Neutrophil (primary cell): ENCODE results near the gene C1orf35.

Experiments
- H3K27ac ChIP-seq: fragments of 200-600 bp; sonication (generic); 2 replicates; pipeline ENCODE4 v1.5.1; 2016; ENCODE audit warnings: mild to moderate bottlenecking, moderate library complexity
- H3K27me3 ChIP-seq: fragments of 200-600 bp; sonication (generic); 2 replicates; pipeline ENCODE4 v1.6.0; 2016; ENCODE audit warnings: mild to moderate bottlenecking
- H3K36me3 ChIP-seq: fragments of 200-600 bp; sonication (generic); 2 replicates; pipeline ENCODE4 v1.5.1; 2017
- H3K4me1 ChIP-seq, 2 experiments: fragments of 200-600 bp in 1 of 2; sonication (generic) in 1 of 2; 1 replicate in 1 of 2; 2 replicates in 1 of 2; pipeline versions ENCODE4 v1.5.1 to v1.6.1; 2013 to 2016; ENCODE audit warnings: low read depth in 1 of 2, low read length in 1 of 2, mild to moderate bottlenecking in 1 of 2, moderate library complexity in 1 of 2; ENCODE audit not compliant: control insufficient read depth in 1 of 2, insufficient read depth in 1 of 2
- H3K4me3 ChIP-seq, 2 experiments: fragments of 200-600 bp in 1 of 2; sonication (generic) in 1 of 2; 1 replicate in 1 of 2; 2 replicates in 1 of 2; pipeline ENCODE4 v1.5.1; 2013 to 2016; ENCODE audit warnings: low read depth in 1 of 2, low read length in 1 of 2, mild to moderate bottlenecking in 1 of 2, moderate library complexity in 1 of 2
- H3K9me3 ChIP-seq: fragments of 200-600 bp; sonication (generic); 2 replicates; pipeline ENCODE4 v1.5.1; 2016
- TF ChIP-seq, protein P1 (sequence below): fragments of 200-600 bp; sonication (generic); IDR thresholded peaks from 2 replicates; pipeline ENCODE4 v1.5.1; 2016; ENCODE audit warnings: antibody characterized with exemption

The C1orf35 gene

DNA sequence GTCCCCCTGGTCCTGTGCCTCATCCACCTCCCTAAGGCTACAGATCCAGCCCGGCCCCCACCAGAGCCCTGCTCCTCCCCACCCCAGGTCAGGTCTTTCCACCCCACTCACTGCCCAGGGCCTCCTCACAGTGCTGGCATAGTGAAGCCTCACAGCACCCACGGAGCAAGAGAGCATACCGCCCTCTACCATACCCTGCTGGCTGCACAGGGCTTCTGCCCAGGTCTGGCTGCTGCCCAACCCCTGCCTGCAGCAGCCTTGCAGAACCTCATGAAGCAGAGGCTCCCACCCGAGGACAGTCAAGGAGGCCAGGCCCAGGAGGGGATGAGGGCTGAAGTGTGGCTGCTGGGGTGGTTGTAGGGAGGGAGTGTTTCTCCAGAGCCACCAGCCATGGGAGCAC, 40.3 kb downstream of the C1orf35 start:
- TF ChIP-seq, protein P1, sequence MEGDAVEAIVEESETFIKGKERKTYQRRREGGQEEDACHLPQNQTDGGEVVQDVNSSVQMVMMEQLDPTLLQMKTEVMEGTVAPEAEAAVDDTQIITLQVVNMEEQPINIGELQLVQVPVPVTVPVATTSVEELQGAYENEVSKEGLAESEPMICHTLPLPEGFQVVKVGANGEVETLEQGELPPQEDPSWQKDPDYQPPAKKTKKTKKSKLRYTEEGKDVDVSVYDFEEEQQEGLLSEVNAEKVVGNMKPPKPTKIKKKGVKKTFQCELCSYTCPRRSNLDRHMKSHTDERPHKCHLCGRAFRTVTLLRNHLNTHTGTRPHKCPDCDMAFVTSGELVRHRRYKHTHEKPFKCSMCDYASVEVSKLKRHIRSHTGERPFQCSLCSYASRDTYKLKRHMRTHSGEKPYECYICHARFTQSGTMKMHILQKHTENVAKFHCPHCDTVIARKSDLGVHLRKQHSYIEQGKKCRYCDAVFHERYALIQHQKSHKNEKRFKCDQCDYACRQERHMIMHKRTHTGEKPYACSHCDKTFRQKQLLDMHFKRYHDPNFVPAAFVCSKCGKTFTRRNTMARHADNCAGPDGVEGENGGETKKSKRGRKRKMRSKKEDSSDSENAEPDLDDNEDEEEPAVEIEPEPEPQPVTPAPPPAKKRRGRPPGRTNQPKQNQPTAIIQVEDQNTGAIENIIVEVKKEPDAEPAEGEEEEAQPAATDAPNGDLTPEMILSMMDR = no peak
- peaks cover 14 to 23% of the 10 kb centered on the region in 2 experiments for H3K4me1 ChIP-seq
- no peak overlapping the region for H3K4me3 ChIP-seq
- no peak overlapping the region for H3K27ac ChIP-seq
- H3K9me3 ChIP-seq = no peaks in the 10 kb centered on the region
- no peaks in the 10 kb centered on the region for H3K36me3 ChIP-seq
- H3K27me3 ChIP-seq = peaks cover 91% of the 10 kb centered on the region

GRCh38 chr1:228062085-228062791, 40.9 kb downstream of the C1orf35 start:
- Histone ChIP-seq H3K4me3 (no peak overlapping the region), H3K4me1 (peaks cover 14 to 23% of the 10 kb centered on the region in 2 experiments), H3K36me3 (no peaks in the 10 kb centered on the region), H3K27me3 (peaks cover 91% of the 10 kb centered on the region), H3K9me3 (no peaks in the 10 kb centered on the region), H3K27ac (no peak overlapping the region)
- TF ChIP-seq, protein P1 = no peak

DNA sequence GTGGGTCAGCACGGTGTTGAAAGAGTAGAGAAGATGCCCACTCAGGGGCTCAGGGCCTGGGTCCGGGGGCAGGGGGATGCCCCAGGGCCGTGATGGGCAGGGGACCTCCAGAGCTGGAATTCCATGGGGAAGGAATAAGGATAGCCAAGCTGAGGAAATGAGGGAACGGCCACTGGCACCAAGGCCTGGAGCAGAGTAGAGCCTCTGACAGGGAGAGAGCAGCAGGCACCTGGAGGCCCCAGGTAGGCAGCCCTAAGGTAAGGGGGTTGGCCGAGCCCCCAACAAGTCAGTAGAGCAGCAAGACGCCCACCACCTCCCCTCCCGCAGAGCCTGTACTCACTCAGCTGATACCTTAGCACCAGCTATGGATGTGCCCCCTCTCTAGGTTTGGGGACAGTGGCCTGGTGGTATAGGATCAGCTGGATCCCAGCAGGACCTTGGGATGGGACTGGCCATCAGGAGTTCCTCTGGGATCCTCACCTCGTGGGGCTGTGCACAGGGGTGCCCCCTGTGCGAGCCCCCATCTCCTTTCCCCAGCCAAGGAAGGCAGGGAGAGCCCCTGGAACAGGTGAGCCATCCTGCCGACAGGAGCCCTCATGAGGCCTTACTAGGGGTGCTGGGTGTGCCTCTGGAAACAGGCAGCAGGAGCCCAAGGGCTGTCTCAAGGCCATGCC, 41.6 kb downstream of the C1orf35 start:
- Histone ChIP-seq H3K4me3 (no peak overlapping the region), H3K9me3 (no peaks in the 10 kb centered on the region), H3K27ac (no peak overlapping the region), H3K36me3 (no peaks in the 10 kb centered on the region), H3K27me3 (peaks cover 91% of the 10 kb centered on the region), H3K4me1 (peaks cover 14 to 23% of the 10 kb centered on the region in 2 experiments)
- TF ChIP-seq, protein P1 = no peak

DNA sequence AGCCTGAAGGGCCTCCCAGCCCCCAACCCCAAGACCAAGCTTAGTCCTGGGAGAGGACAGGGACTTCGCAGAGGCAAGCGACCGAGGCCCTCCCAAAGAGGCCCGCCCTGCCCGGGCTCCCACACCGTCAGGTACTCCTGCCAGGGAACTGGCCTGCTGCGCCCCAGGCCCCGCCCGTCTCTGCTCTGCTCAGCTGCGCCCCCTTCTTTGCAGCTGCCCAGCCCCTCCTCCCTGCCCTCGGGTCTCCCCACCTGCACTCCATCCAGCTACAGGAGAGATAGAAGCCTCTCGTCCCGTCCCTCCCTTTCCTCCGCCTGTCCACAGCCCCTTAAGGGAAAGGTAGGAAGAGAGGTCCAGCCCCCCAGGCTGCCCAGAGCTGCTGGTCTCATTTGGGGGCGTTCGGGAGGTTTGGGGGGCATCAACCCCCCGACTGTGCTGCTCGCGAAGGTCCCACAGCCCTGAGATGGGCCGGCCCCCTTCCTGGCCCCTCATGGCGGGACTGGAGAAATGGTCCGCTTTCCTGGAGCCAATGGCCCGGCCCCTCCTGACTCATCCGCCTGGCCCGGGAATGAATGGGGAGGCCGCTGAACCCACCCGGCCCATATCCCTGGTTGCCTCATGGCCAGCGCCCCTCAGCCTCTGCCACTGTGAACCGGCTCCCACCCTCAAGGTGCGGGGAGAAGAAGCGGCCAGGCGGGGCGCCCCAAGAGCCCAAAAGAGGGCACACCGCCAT, 42.5 kb downstream of the C1orf35 start:
- Histone ChIP-seq H3K27ac (no peak overlapping the region), H3K4me1 (peaks cover 14 to 23% of the 10 kb centered on the region in 2 experiments), H3K9me3 (no peaks in the 10 kb centered on the region), H3K27me3 (peaks cover 91% of the 10 kb centered on the region), H3K4me3 (peak overlapping the region; percentile 49 to 59), H3K36me3 (no peaks in the 10 kb centered on the region)
- TF ChIP-seq, protein P1 = no peak

- Histone ChIP-seq H3K4me1 (peaks cover 14 to 23% of the 10 kb centered on the region in 2 experiments), H3K27me3 (peaks cover 89% of the 10 kb centered on the region), H3K36me3 (no peaks in the 10 kb centered on the region), H3K9me3 (no peaks in the 10 kb centered on the region), H3K4me3 (peak overlapping the region; percentile 49 to 59), H3K27ac (no peak overlapping the region)
- TF ChIP-seq, protein P1 = no peak
Observed at GRCh38 chr1:228059634-228060457, 43.3 kb downstream of the C1orf35 start.
